GM23338 (cell line): ENCODE results near the gene FBXL17. TPM values are rescaled to one million over a fixed set of nuclear protein-coding genes. Genes with fewer than 3 reads are reported as not detected.

Experiments
- ATAC-seq: fragments of 200-7000 bp; cut with Tn5 transposase; 3 replicates; pipeline ENCODE4 v1.9.1; 2020
- DNase-seq: peaks from one replicate; pipeline ENCODE4 v3.0.0-alpha.2; 2015; ENCODE audit warnings: low spot score
- H2AFZ ChIP-seq: fragments of 200-600 bp; sonication (generic); 2 replicates; pipeline ENCODE4 v1.8.0; 2016; ENCODE audit warnings: antibody characterized with exemption, mild to moderate bottlenecking, moderate library complexity
- H3F3A ChIP-seq: fragments of 200-600 bp; sonication (generic); replicated peaks from 2 replicates; pipeline ENCODE4 v1.8.0; 2017; ENCODE audit warnings: antibody characterized with exemption, mixed run types, low read depth
- H3K27ac ChIP-seq: fragments of 200-600 bp; sonication (generic); 2 replicates; pipeline ENCODE4 v1.6.1; 2016; ENCODE audit warnings: low read depth
- H3K27me3 ChIP-seq: fragments of 200-600 bp; sonication (generic); 2 replicates; pipeline ENCODE4 v1.8.0; 2016; ENCODE audit warnings: mild to moderate bottlenecking, mixed run types, moderate library complexity; ENCODE audit not compliant: insufficient read depth
- H3K36me3 ChIP-seq: fragments of 200-600 bp; sonication (generic); 2 replicates; pipeline ENCODE4 v1.8.0; 2016; ENCODE audit warnings: mild to moderate bottlenecking; ENCODE audit not compliant: insufficient read depth
- H3K4me1 ChIP-seq: fragments of 200-600 bp; sonication (generic); 2 replicates; pipeline ENCODE4 v1.8.0; 2016; ENCODE audit warnings: mild to moderate bottlenecking, moderate library complexity; ENCODE audit not compliant: insufficient read depth
- H3K4me2 ChIP-seq: fragments of 200-600 bp; sonication (generic); 2 replicates; pipeline ENCODE4 v1.7.1; 2017; ENCODE audit warnings: mixed run types
- H3K4me3 ChIP-seq: fragments of 200-600 bp; sonication (generic); 2 replicates; pipeline ENCODE4 v1.6.1; 2016; ENCODE audit warnings: mixed run types
- H3K79me2 ChIP-seq: fragments of 200-600 bp; sonication (generic); replicated peaks from 2 replicates; pipeline ENCODE4 v1.8.0; 2017; ENCODE audit warnings: mild to moderate bottlenecking; ENCODE audit not compliant: insufficient read depth
- H3K9me2 ChIP-seq: fragments of 200-600 bp; sonication (generic); 2 replicates; pipeline ENCODE4 v1.8.0; 2017; ENCODE audit not compliant: insufficient read depth
- H4K20me1 ChIP-seq: fragments of 200-600 bp; sonication (generic); replicated peaks from 2 replicates; pipeline ENCODE4 v1.8.0; 2017; ENCODE audit warnings: mild to moderate bottlenecking; ENCODE audit not compliant: insufficient read depth
- H3K27ac Mint-ChIP-seq: 2 replicates; pipeline ENCODE4 v1.8.0; 2020; ENCODE audit warnings: inconsistent platforms, mild to moderate bottlenecking, moderate library complexity, mixed read lengths
- H3K27me3 Mint-ChIP-seq: 3 replicates; pipeline ENCODE4 v1.8.0; 2022; ENCODE audit warnings: low read depth, mild to moderate bottlenecking, moderate library complexity, mixed read lengths, inconsistent platforms; ENCODE audit not compliant: insufficient read depth, poor library complexity
- H3K36me3 Mint-ChIP-seq: 3 replicates; pipeline ENCODE4 v1.8.0; 2021; ENCODE audit warnings: low read depth, mild to moderate bottlenecking, inconsistent platforms, moderate library complexity, mixed read lengths
- H3K4me1 Mint-ChIP-seq: 3 replicates; pipeline ENCODE4 v1.8.0; 2020; ENCODE audit warnings: mild to moderate bottlenecking, inconsistent platforms, mixed read lengths
- H3K4me3 Mint-ChIP-seq: 3 replicates; pipeline ENCODE4 v1.8.0; 2021; ENCODE audit warnings: moderate library complexity, mild to moderate bottlenecking, inconsistent platforms, mixed read lengths
- H3K9me3 Mint-ChIP-seq: 3 replicates; pipeline ENCODE4 v1.8.0; 2020; ENCODE audit warnings: moderate library complexity, mild to moderate bottlenecking, inconsistent platforms, mixed read lengths
- CREB1 ChIP-seq: fragments of 250-450 bp; sonication (Bioruptor Pico); IDR thresholded peaks from 2 replicates; pipeline ENCODE4 v1.5.0; 2020; ENCODE audit warnings: low read depth, mild to moderate bottlenecking, moderate library complexity
- CTCF ChIP-seq, 2 experiments: fragments of 200-600 bp in 1 of 2; sonication (generic) in 1 of 2; conservative IDR thresholded peaks; 2 replicates each; pipeline versions ENCODE4 v1.5.1 to v1.6.1; 2016 to 2017; ENCODE audit warnings: antibody characterized with exemption in 2 of 2, low read depth in 2 of 2, mild to moderate bottlenecking in 2 of 2, moderate library complexity in 1 of 2
- EZH2 ChIP-seq: fragments of 200-600 bp; sonication (generic); IDR thresholded peaks from one replicate; pipeline ENCODE4 v1.8.0; 2017; ENCODE audit warnings: antibody characterized with exemption, mild to moderate bottlenecking, low read depth; ENCODE audit not compliant: unreplicated experiment
- EZH2phosphoT487 ChIP-seq: fragments of 200-600 bp; sonication (generic); IDR thresholded peaks from one replicate; pipeline ENCODE4 v1.8.1; 2018; ENCODE audit warnings: antibody characterized with exemption; ENCODE audit not compliant: unreplicated experiment
- JUNB ChIP-seq: IDR thresholded peaks from one replicate; pipeline ENCODE4 v1.6.1; 2016; ENCODE audit warnings: antibody characterized with exemption; ENCODE audit not compliant: unreplicated experiment
- NANOG ChIP-seq: IDR thresholded peaks from 2 replicates; pipeline ENCODE4 v1.6.1; 2016; ENCODE audit warnings: antibody characterized with exemption, borderline replicate concordance
- POLR2AphosphoS5 ChIP-seq: IDR thresholded peaks from 2 replicates; pipeline ENCODE4 v1.6.1; 2016; ENCODE audit warnings: antibody characterized with exemption, low read depth
- REST ChIP-seq: IDR thresholded peaks from one replicate; pipeline ENCODE4 v1.6.1; 2018; ENCODE audit warnings: antibody characterized with exemption; ENCODE audit not compliant: unreplicated experiment
- STAT1 ChIP-seq: IDR thresholded peaks from one replicate; pipeline ENCODE4 v1.6.1; 2016; ENCODE audit warnings: antibody characterized with exemption; ENCODE audit not compliant: unreplicated experiment
- ZNF114 ChIP-seq: fragments of 250-450 bp; sonication (Bioruptor Pico); IDR thresholded peaks from 2 replicates; pipeline ENCODE4 v1.5.0; 2020; ENCODE audit warnings: mild to moderate bottlenecking, moderate library complexity
- ZNF331 ChIP-seq: fragments of 250-450 bp; sonication (Bioruptor Pico); IDR thresholded peaks from 2 replicates; pipeline ENCODE4 v1.5.0; 2020; ENCODE audit warnings: low read depth, mild to moderate bottlenecking, moderate library complexity
- polyA plus RNA-seq: library from polyadenylated mRNA; unstranded; fragments of >200 nt; fragmentation: Nextera tagmentation; extraction: Ambion mirVana; gene quantifications from 2 replicates; pipeline ENCODE4 v1.2.1, GENCODE V29; 2016
- total RNA-seq: library from RNA; depleted of rRNA; stranded (reverse); fragments of >200 nt; shearing (Covaris generic); gene quantifications from 2 replicates; pipeline ENCODE4 v1.2.3, GENCODE V29; 2014
- TF ChIP-seq, protein P1 (sequence below): fragments of 250-450 bp; sonication (Bioruptor Pico); IDR thresholded peaks from 2 replicates; pipeline ENCODE4 v1.5.0; 2020; ENCODE audit warnings: mild to moderate bottlenecking, moderate library complexity
- TF ChIP-seq, protein P2 (sequence below): IDR thresholded peaks from 2 replicates; pipeline ENCODE4 v1.6.1; 2016; ENCODE audit warnings: antibody characterized with exemption

FBXL17 gene
- total and polyA plus RNA-seq, 2 experiments from 2014 or later: 2.0 to 2.7 TPM

DNA sequence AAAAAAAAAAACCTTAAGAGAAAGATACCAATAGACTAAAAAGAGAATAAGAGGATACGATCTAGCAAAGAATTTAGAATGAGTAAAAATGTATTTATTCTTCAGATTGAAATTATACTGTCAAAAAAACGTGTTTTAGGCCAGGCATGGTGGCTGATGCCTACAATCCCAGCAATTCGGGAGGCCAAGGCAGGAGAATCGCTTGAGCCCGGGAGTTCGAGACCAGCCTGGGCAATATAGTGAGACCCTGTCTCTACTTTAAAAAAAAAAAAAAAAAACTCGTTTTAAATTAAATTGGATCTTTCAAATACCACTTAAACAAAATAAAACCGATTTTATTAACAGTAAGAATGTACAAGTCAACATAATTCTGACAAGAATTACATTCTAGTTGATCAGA, 41.8 kb downstream of the FBXL17 start:
- DNase-seq (no peak), ATAC-seq (no peak)
- no peaks in the 10 kb centered on the region for H3K27me3 Mint-ChIP-seq
- no peak overlapping the region for H2AFZ ChIP-seq
- no peak overlapping the region for H3K27ac ChIP-seq
- no peak overlapping the region for H3K4me3 Mint-ChIP-seq
- H3F3A ChIP-seq: no peaks in the 10 kb centered on the region
- no peaks in the 10 kb centered on the region for H3K79me2 ChIP-seq
- H3K27ac Mint-ChIP-seq: no peak overlapping the region
- H3K36me3 Mint-ChIP-seq: no peaks in the 10 kb centered on the region
- no peaks in the 10 kb centered on the region for H3K36me3 ChIP-seq
- H3K9me2 ChIP-seq: no peaks in the 10 kb centered on the region
- H3K4me2 ChIP-seq: no peak overlapping the region
- no peaks in the 10 kb centered on the region for H3K9me3 Mint-ChIP-seq
- no peaks in the 10 kb centered on the region for H4K20me1 ChIP-seq
- H3K4me3 ChIP-seq: no peak overlapping the region
- H3K4me1 Mint-ChIP-seq: peaks cover 11% of the 10 kb centered on the region
- no peak for TF ChIP-seq EZH2
- no peak for TF ChIP-seq REST
- TF ChIP-seq, protein P1, sequence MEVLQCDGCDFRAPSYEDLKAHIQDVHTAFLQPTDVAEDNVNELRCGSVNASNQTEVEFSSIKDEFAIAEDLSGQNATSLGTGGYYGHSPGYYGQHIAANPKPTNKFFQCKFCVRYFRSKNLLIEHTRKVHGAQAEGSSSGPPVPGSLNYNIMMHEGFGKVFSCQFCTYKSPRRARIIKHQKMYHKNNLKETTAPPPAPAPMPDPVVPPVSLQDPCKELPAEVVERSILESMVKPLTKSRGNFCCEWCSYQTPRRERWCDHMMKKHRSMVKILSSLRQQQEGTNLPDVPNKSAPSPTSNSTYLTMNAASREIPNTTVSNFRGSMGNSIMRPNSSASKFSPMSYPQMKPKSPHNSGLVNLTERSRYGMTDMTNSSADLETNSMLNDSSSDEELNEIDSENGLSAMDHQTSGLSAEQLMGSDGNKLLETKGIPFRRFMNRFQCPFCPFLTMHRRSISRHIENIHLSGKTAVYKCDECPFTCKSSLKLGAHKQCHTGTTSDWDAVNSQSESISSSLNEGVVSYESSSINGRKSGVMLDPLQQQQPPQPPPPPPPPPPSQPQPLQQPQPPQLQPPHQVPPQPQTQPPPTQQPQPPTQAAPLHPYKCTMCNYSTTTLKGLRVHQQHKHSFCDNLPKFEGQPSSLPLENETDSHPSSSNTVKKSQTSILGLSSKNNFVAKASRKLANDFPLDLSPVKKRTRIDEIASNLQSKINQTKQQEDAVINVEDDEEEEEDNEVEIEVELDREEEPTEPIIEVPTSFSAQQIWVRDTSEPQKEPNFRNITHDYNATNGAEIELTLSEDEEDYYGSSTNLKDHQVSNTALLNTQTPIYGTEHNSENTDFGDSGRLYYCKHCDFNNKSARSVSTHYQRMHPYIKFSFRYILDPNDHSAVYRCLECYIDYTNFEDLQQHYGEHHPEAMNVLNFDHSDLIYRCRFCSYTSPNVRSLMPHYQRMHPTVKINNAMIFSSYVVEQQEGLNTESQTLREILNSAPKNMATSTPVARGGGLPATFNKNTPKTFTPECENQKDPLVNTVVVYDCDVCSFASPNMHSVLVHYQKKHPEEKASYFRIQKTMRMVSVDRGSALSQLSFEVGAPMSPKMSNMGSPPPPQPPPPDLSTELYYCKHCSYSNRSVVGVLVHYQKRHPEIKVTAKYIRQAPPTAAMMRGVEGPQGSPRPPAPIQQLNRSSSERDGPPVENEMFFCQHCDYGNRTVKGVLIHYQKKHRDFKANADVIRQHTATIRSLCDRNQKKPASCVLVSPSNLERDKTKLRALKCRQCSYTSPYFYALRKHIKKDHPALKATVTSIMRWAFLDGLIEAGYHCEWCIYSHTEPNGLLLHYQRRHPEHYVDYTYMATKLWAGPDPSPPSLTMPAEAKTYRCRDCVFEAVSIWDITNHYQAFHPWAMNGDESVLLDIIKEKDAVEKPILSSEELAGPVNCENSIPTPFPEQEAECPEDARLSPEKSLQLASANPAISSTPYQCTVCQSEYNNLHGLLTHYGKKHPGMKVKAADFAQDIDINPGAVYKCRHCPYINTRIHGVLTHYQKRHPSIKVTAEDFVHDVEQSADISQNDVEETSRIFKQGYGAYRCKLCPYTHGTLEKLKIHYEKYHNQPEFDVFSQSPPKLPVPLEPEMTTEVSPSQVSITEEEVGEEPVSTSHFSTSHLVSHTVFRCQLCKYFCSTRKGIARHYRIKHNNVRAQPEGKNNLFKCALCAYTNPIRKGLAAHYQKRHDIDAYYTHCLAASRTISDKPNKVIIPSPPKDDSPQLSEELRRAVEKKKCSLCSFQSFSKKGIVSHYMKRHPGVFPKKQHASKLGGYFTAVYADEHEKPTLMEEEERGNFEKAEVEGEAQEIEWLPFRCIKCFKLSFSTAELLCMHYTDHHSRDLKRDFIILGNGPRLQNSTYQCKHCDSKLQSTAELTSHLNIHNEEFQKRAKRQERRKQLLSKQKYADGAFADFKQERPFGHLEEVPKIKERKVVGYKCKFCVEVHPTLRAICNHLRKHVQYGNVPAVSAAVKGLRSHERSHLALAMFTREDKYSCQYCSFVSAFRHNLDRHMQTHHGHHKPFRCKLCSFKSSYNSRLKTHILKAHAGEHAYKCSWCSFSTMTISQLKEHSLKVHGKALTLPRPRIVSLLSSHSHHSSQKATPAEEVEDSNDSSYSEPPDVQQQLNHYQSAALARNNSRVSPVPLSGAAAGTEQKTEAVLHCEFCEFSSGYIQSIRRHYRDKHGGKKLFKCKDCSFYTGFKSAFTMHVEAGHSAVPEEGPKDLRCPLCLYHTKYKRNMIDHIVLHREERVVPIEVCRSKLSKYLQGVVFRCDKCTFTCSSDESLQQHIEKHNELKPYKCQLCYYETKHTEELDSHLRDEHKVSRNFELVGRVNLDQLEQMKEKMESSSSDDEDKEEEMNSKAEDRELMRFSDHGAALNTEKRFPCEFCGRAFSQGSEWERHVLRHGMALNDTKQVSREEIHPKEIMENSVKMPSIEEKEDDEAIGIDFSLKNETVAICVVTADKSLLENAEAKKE (CRISPR knock-in tag): no peak
- TF ChIP-seq POLR2AphosphoS5: no peak
- no peak for TF ChIP-seq JUNB
- TF ChIP-seq STAT1: no peak
- TF ChIP-seq CREB1 (CRISPR knock-in tag): no peak
- TF ChIP-seq EZH2phosphoT487: no peak
- no peak for TF ChIP-seq ZNF114 (CRISPR knock-in tag)
- TF ChIP-seq CTCF (conservative IDR thresholded peaks at IDR 0.05; ENCODE audit: low read depth in 2 of 2): no peak
- no peak for TF ChIP-seq NANOG
- TF ChIP-seq, protein P2, sequence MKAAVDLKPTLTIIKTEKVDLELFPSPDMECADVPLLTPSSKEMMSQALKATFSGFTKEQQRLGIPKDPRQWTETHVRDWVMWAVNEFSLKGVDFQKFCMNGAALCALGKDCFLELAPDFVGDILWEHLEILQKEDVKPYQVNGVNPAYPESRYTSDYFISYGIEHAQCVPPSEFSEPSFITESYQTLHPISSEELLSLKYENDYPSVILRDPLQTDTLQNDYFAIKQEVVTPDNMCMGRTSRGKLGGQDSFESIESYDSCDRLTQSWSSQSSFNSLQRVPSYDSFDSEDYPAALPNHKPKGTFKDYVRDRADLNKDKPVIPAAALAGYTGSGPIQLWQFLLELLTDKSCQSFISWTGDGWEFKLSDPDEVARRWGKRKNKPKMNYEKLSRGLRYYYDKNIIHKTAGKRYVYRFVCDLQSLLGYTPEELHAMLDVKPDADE: no peak
- no peak for TF ChIP-seq ZNF331 (CRISPR knock-in tag)
- H3K27me3 ChIP-seq: no peaks in the 10 kb centered on the region
- peaks cover 3% of the 10 kb centered on the region; the same call in 1 of the 2 replicates for H3K4me1 ChIP-seq
